Small intestine (tissue), 7 donors: ENCODE measurements around the gene KIRREL3. TPM values are rescaled to one million over a fixed set of nuclear protein-coding genes. Genes with fewer than 3 reads are reported as not detected.

Experiments
- DNase-seq, 2 donors: peaks; one replicate each; pipeline versions ENCODE4 v3.0.0 to v3.0.0-alpha.2; 2013
- FAIRE-seq: peaks from 2 replicates; lab custom pipeline; 2012; peaks lifted over from hg19 to GRCh38; lab: Jason Lieb, UNC
- H3K27ac ChIP-seq, 3 donors: one replicate each; pipeline ENCODE4 v1.5.1; 2013; ENCODE audit warnings: low read length in 2 of 3, mild to moderate bottlenecking in 2 of 3, control low read depth in 1 of 3, inconsistent platforms in 1 of 3, low read depth in 1 of 3, moderate library complexity in 1 of 3
- H3K27me3 ChIP-seq, 3 donors: one replicate each; pipeline ENCODE4 v1.6.1; 2013; ENCODE audit warnings: low read length in 3 of 3, inconsistent platforms in 1 of 3; ENCODE audit not compliant: control insufficient read depth in 3 of 3, insufficient read depth in 3 of 3
- H3K36me3 ChIP-seq, 3 donors: one replicate each; pipeline ENCODE4 v1.6.1; 2013; ENCODE audit warnings: low read length in 3 of 3, inconsistent platforms in 1 of 3, low read depth in 1 of 3, mild to moderate bottlenecking in 1 of 3, moderate library complexity in 1 of 3; ENCODE audit not compliant: control insufficient read depth in 3 of 3, insufficient read depth in 2 of 3
- H3K4me1 ChIP-seq, 3 donors: one replicate each; pipeline ENCODE4 v1.6.1; 2013; ENCODE audit warnings: low read length in 2 of 3, inconsistent platforms in 1 of 3, low read depth in 1 of 3, mild to moderate bottlenecking in 1 of 3, moderate library complexity in 1 of 3; ENCODE audit not compliant: control insufficient read depth in 3 of 3, insufficient read depth in 2 of 3
- H3K4me3 ChIP-seq, 3 donors: one replicate each; pipeline ENCODE4 v1.5.1; 2013; ENCODE audit warnings: low read length in 3 of 3, control low read depth in 1 of 3, inconsistent platforms in 1 of 3, low read depth in 1 of 3, mild to moderate bottlenecking in 1 of 3, moderate library complexity in 1 of 3
- H3K9me3 ChIP-seq, 2 donors: one replicate each; pipeline ENCODE4 v1.6.1; 2013; ENCODE audit warnings: low read depth in 1 of 2, low read length in 1 of 2; ENCODE audit not compliant: control insufficient read depth in 2 of 2, insufficient read depth in 1 of 2
- WGBS, 3 donors: extraction: QIAGEN DNeasy Blood & Tissue Kit; methylation state at CpG; one replicate each; pipeline ENCODE4 v1.1.7; 2013; 5-methylcytosine and 5-hydroxymethylcytosine counted together
- polyA plus RNA-seq, 4 donors: library from polyadenylated mRNA; stranded (reverse) in 3 of 4; unstranded in 1 of 4; fragments of 200-250 nt in 3 of 4; fragments of 120-200 nt in 1 of 4; gene quantifications; one replicate each; pipeline versions ENCODE4 v1.2.1 to v1.2.3, GENCODE V29; 2013
- donor health status: healthy with polysubstance abuse.
- donor health status: control.
- donor health status: control.
- donor health status: Bipolar disorder and iron deficiency.
- donor health status: healthy.

KIRREL3 gene
- polyA plus RNA-seq, 4 donors: 0.18 to 0.61 TPM; not detected in 2

GRCh38 chr11:126978911-126979310 lies 21.7 kb downstream of the KIRREL3 start:
- WGBS, 3 donors: 45 to 67% (median 48%) methylated on average over 5 of the region's 5 CpGs

GRCh38 chr11:126978165-126978564 lies 22.4 kb downstream of the KIRREL3 start:
- Histone ChIP-seq H3K27me3 (peaks cover 0 to 9% (median 4%) of the 10 kb centered on the region in 3 donors), H3K27ac (no peak overlapping the region), H3K36me3 (no peaks in the 10 kb centered on the region), H3K9me3 (no peaks in the 10 kb centered on the region), H3K4me1 (no peaks in the 10 kb centered on the region), H3K4me3 (no peak overlapping the region)
- FAIRE-seq (no peak), DNase-seq (no peak)
- 55 to 73% (median 57%) methylated on average over 3 of the region's 3 CpGs for WGBS, 3 donors

More at GRCh38 chr11:126978911-126979310, 21.7 kb downstream of the KIRREL3 start:
- no peaks in the 10 kb centered on the region for H3K9me3 ChIP-seq
- no peak overlapping the region for H3K4me3 ChIP-seq
- H3K4me1 ChIP-seq: no peaks in the 10 kb centered on the region
- no peaks in the 10 kb centered on the region for H3K36me3 ChIP-seq
- FAIRE-seq (no peak), DNase-seq (no peak)
- no peak overlapping the region for H3K27ac ChIP-seq
- peaks cover 0 to 9% (median 4%) of the 10 kb centered on the region in 3 donors for H3K27me3 ChIP-seq

- H3K27ac ChIP-seq: no peak overlapping the region
- no peaks in the 10 kb centered on the region for H3K36me3 ChIP-seq
- WGBS, 3 donors: 89 to 91% (median 90%) methylated on average over 2 of the region's 2 CpGs
- DNase-seq (no peak), FAIRE-seq (no peak)
- peaks cover 0 to 24% (median 0%) of the 10 kb centered on the region in 3 donors for H3K27me3 ChIP-seq
- H3K9me3 ChIP-seq: peaks cover 0 to 4% of the 10 kb centered on the region in 2 donors
- no peak overlapping the region for H3K4me3 ChIP-seq
- no peaks in the 10 kb centered on the region for H3K4me1 ChIP-seq
Observed at GRCh38 chr11:126973051-126973450, 27.5 kb downstream of the KIRREL3 start.

GRCh38 chr11:126971305-126971704 lies 29.3 kb downstream of the KIRREL3 start:
- Histone ChIP-seq H3K4me3 (no peak overlapping the region), H3K27me3 (peaks cover 0 to 31% (median 0%) of the 10 kb centered on the region in 3 donors), H3K27ac (no peak overlapping the region), H3K4me1 (no peaks in the 10 kb centered on the region), H3K36me3 (no peaks in the 10 kb centered on the region), H3K9me3 (peaks cover 0 to 4% of the 10 kb centered on the region in 2 donors)
- WGBS, 3 donors: 45 to 64% (median 60%) methylated on average over 5 of the region's 5 CpGs
- no peak for FAIRE-seq
- peak in 1 of 2 donors; percentile 2 for DNase-seq

- Histone ChIP-seq H3K27me3 (peaks cover 0 to 32% (median 0%) of the 10 kb centered on the region in 3 donors), H3K4me1 (no peaks in the 10 kb centered on the region), H3K36me3 (no peaks in the 10 kb centered on the region), H3K9me3 (peaks cover 0 to 4% of the 10 kb centered on the region in 2 donors), H3K27ac (no peak overlapping the region), H3K4me3 (no peak overlapping the region)
- DNase-seq: no peak
- 45 to 61% (median 53%) methylated on average over 6 of the region's 6 CpGs for WGBS, 3 donors
- FAIRE-seq: no peak
Observed at GRCh38 chr11:126969865-126970479, 30.6 kb downstream of the KIRREL3 start.

GRCh38 chr11:126968915-126969314 lies 31.7 kb downstream of the KIRREL3 start:
- FAIRE-seq (no peak), DNase-seq (no peak)
- H3K27ac ChIP-seq: no peak overlapping the region
- no peaks in the 10 kb centered on the region for H3K4me1 ChIP-seq
- no peaks in the 10 kb centered on the region for H3K36me3 ChIP-seq
- peaks cover 0 to 32% (median 0%) of the 10 kb centered on the region in 3 donors for H3K27me3 ChIP-seq
- H3K9me3 ChIP-seq: peaks cover 0 to 4% of the 10 kb centered on the region in 2 donors
- WGBS, 3 donors: 24 to 31% (median 29%) methylated on average over 14 of the region's 14 CpGs
- H3K4me3 ChIP-seq: no peak overlapping the region

- H3K4me3 ChIP-seq: no peak overlapping the region
- FAIRE-seq (no peak), DNase-seq (no peak)
- H3K27me3 ChIP-seq: peaks cover 0 to 30% (median 0%) of the 10 kb centered on the region in 3 donors
- H3K36me3 ChIP-seq: no peaks in the 10 kb centered on the region
- no peaks in the 10 kb centered on the region for H3K9me3 ChIP-seq
- 65 to 71% (median 71%) methylated on average over 6 of the region's 6 CpGs for WGBS, 3 donors
- H3K27ac ChIP-seq: no peak overlapping the region
- H3K4me1 ChIP-seq: no peaks in the 10 kb centered on the region
Observed at GRCh38 chr11:126965331-126965730, 35.2 kb downstream of the KIRREL3 start.

- H3K9me3 ChIP-seq: no peaks in the 10 kb centered on the region
- FAIRE-seq: no peak
- 47 to 63% (median 51%) methylated on average over 3 of the region's 3 CpGs for WGBS, 3 donors
- H3K4me1 ChIP-seq: no peaks in the 10 kb centered on the region
- no peaks in the 10 kb centered on the region for H3K36me3 ChIP-seq
- H3K4me3 ChIP-seq: no peak overlapping the region
- DNase-seq: no peak
- H3K27ac ChIP-seq: no peak overlapping the region
- peaks cover 0 to 17% (median 0%) of the 10 kb centered on the region in 3 donors for H3K27me3 ChIP-seq
Observed at GRCh38 chr11:126963603-126964363, 36.8 kb downstream of the KIRREL3 start.
